Spleen (tissue), 7 donors: ENCODE measurements around the gene CCDC38.
"Not testable (repeated sequence)": the region's sequence is repeated elsewhere in the genome, so short reads cannot be mapped to it uniquely, and the experiment has no call there.

ENCODE experiments used
- POLR2A ChIP-seq, 3 donors: fragments of 450-650 bp; IDR thresholded peaks; one replicate each; pipeline ENCODE4 v1.5.1; 2017; ENCODE audit warnings: antibody characterized with exemption in 3 of 3, mild to moderate bottlenecking in 1 of 3
- TF ChIP-seq, protein P1 (sequence below), 11 experiments: fragments of 200-600 bp in 7 of 11; fragments of 450-650 bp in 4 of 11; sonication (generic) in 4 of 11; IDR thresholded peaks in 8 of 11; conservative IDR thresholded peaks in 3 of 11; 1 replicate in 7 of 11; 2 replicates in 4 of 11; pipeline versions ENCODE4 v1.4.0 to v1.8.0; 2016 to 2021; ENCODE audit warnings: antibody characterized with exemption in 11 of 11, inconsistent platforms in 4 of 11, mild to moderate bottlenecking in 1 of 11
- donor health status: DM: no; HTN: no; CAD: no; lungs with moderate emphysema.
- donor health status: DM: no; HTN: no; CAD: no.
- donor health status: DM: no; HTN: no; CAD: no.

- TF ChIP-seq, protein P1, sequence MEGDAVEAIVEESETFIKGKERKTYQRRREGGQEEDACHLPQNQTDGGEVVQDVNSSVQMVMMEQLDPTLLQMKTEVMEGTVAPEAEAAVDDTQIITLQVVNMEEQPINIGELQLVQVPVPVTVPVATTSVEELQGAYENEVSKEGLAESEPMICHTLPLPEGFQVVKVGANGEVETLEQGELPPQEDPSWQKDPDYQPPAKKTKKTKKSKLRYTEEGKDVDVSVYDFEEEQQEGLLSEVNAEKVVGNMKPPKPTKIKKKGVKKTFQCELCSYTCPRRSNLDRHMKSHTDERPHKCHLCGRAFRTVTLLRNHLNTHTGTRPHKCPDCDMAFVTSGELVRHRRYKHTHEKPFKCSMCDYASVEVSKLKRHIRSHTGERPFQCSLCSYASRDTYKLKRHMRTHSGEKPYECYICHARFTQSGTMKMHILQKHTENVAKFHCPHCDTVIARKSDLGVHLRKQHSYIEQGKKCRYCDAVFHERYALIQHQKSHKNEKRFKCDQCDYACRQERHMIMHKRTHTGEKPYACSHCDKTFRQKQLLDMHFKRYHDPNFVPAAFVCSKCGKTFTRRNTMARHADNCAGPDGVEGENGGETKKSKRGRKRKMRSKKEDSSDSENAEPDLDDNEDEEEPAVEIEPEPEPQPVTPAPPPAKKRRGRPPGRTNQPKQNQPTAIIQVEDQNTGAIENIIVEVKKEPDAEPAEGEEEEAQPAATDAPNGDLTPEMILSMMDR (IDR thresholded peaks at IDR 0.05 in 8 of 11, conservative IDR thresholded peaks at IDR 0.05 in 3 of 11): not testable (repeated sequence)
- not testable (repeated sequence) for TF ChIP-seq POLR2A (IDR thresholded peaks at IDR 0.05)
These were observed 100.0 kb downstream of the CCDC38 start for GRCh38 chr12:95842426-95842825.
